Neural cell (in vitro differentiated cells): ENCODE results near the gene STKLD1. TPM values are rescaled to one million over a fixed set of nuclear protein-coding genes. Genes with fewer than 3 reads are reported as not detected.
A peak's percentile ranks its signal among the peaks of the same experiment; 100 is the strongest.

Source experiments
- H2AFZ ChIP-seq: fragments of 200-600, 300-800 bp; sonication (generic), shearing (Covaris generic); 2 replicates; pipeline ENCODE4 v1.6.0; 2014; ENCODE audit warnings: low read depth, mild to moderate bottlenecking, antibody characterized with exemption, low read length, moderate library complexity
- H3F3A ChIP-seq: fragments of 200-600 bp; shearing (Covaris generic); 2 replicates; pipeline ENCODE4 v1.6.1; 2016; ENCODE audit warnings: mild to moderate bottlenecking, moderate library complexity, mixed read lengths, antibody characterized with exemption, low read length; ENCODE audit not compliant: insufficient read depth, poor library complexity, severe bottlenecking
- H3K27ac ChIP-seq: fragments of 200-600, 300-800 bp; sonication (generic), shearing (Covaris generic); 2 replicates; pipeline ENCODE4 v1.5.1; 2014; ENCODE audit warnings: mild to moderate bottlenecking, low read length, moderate library complexity
- H3K27me3 ChIP-seq: fragments of 300-800, 200-600 bp; sonication (generic), shearing (Covaris generic); 2 replicates; pipeline ENCODE4 v1.6.0; 2014; ENCODE audit warnings: mild to moderate bottlenecking, low read depth, low read length, moderate library complexity; ENCODE audit not compliant: insufficient read depth
- H3K36me3 ChIP-seq: fragments of 300-800, 200-600 bp; sonication (generic), shearing (Covaris generic); 2 replicates; pipeline ENCODE4 v1.5.1; 2014; ENCODE audit warnings: mild to moderate bottlenecking, antibody characterized with exemption, low read length, moderate library complexity; ENCODE audit not compliant: insufficient read depth
- H3K4me2 ChIP-seq: fragments of 300-800, 200-600 bp; sonication (generic), shearing (Covaris generic); 2 replicates; pipeline ENCODE4 v1.6.0; 2014; ENCODE audit warnings: mild to moderate bottlenecking, low read length
- H3K4me3 ChIP-seq: fragments of 300-800, 200-600 bp; sonication (generic), shearing (Covaris generic); 2 replicates; pipeline ENCODE4 v1.5.1; 2014; ENCODE audit warnings: mild to moderate bottlenecking, low read length, moderate library complexity
- H3K79me2 ChIP-seq: fragments of 200-600 bp; shearing (Covaris generic); replicated peaks from 2 replicates; pipeline ENCODE4 v1.6.0; 2014; ENCODE audit warnings: mild to moderate bottlenecking, low read length, moderate library complexity; ENCODE audit not compliant: insufficient read depth
- H3K9ac ChIP-seq: fragments of 300-800, 200-600 bp; sonication (generic), shearing (Covaris generic); 2 replicates; pipeline ENCODE4 v1.6.1; 2016; ENCODE audit warnings: mild to moderate bottlenecking, low read length, mixed read lengths
- H3K9me2 ChIP-seq: fragments of 200-600 bp; shearing (Covaris generic); 2 replicates; pipeline ENCODE4 v1.6.1; 2016; ENCODE audit warnings: mild to moderate bottlenecking, low read length, mixed read lengths; ENCODE audit not compliant: insufficient read depth
- H3K9me3 ChIP-seq: fragments of 200-600, 300-800 bp; sonication (generic), shearing (Covaris generic); 2 replicates; pipeline ENCODE4 v1.6.1; 2016; ENCODE audit warnings: mild to moderate bottlenecking, mixed run types, low read length, moderate library complexity, mixed read lengths
- H4K20me1 ChIP-seq: fragments of 200-600 bp; shearing (Covaris generic); 2 replicates; pipeline ENCODE4 v1.6.1; 2016; ENCODE audit warnings: mild to moderate bottlenecking, mixed run types; ENCODE audit not compliant: insufficient read depth
- EP300 ChIP-seq: fragments of 450-650 bp; conservative IDR thresholded peaks from 2 replicates; pipeline ENCODE4 v1.6.1; 2014; ENCODE audit warnings: antibody characterized with exemption, mild to moderate bottlenecking, moderate library complexity; ENCODE audit not compliant: poor library complexity, severe bottlenecking
- EZH2 ChIP-seq: fragments of 200-600, 300-800 bp; shearing (Covaris generic), sonication (generic); IDR thresholded peaks from 2 replicates; pipeline ENCODE4 v1.6.1; 2014; ENCODE audit warnings: antibody characterized with exemption, low read length, borderline replicate concordance, mild to moderate bottlenecking; ENCODE audit not compliant: insufficient read depth, poor library complexity, severe bottlenecking
- MXI1 ChIP-seq: fragments of 450-650 bp; conservative IDR thresholded peaks from 2 replicates; pipeline ENCODE4 v1.6.1; 2014; ENCODE audit warnings: antibody characterized with exemption, mild to moderate bottlenecking; ENCODE audit not compliant: poor library complexity, severe bottlenecking
- POLR2AphosphoS5 ChIP-seq: IDR thresholded peaks from 2 replicates; pipeline ENCODE4 v1.6.1; 2012
- RAD21 ChIP-seq: fragments of 450-650 bp; conservative IDR thresholded peaks from 2 replicates; pipeline ENCODE4 v1.6.1; 2014; ENCODE audit warnings: antibody characterized with exemption, mild to moderate bottlenecking, moderate library complexity
- SMC3 ChIP-seq: fragments of 450-650 bp; conservative IDR thresholded peaks from 2 replicates; pipeline ENCODE4 v1.6.1; 2014; ENCODE audit warnings: antibody characterized with exemption, mild to moderate bottlenecking, moderate library complexity; ENCODE audit not compliant: poor library complexity
- TAF1 ChIP-seq: IDR thresholded peaks from 2 replicates; pipeline ENCODE4 v1.6.1; 2012; ENCODE audit warnings: low read depth
- polyA plus RNA-seq: library from polyadenylated mRNA; depleted of rRNA; stranded (reverse); fragments of >200 nt; gene quantifications from 2 replicates; pipeline ENCODE4 v1.2.3, GENCODE V29; 2014
- TF ChIP-seq, protein P1 (sequence below): fragments of 450-650 bp; IDR thresholded peaks from 2 replicates; pipeline ENCODE4 v1.5.1; 2014; ENCODE audit warnings: antibody characterized with exemption, mild to moderate bottlenecking, moderate library complexity; ENCODE audit not compliant: poor library complexity, severe bottlenecking
- TF ChIP-seq, protein P2 (sequence below): IDR thresholded peaks from 2 replicates; pipeline ENCODE4 v1.6.1; 2012; ENCODE audit warnings: borderline replicate concordance

STKLD1 gene
- polyA plus RNA-seq, 1 donor from 2014 or later: 1.1 TPM

DNA sequence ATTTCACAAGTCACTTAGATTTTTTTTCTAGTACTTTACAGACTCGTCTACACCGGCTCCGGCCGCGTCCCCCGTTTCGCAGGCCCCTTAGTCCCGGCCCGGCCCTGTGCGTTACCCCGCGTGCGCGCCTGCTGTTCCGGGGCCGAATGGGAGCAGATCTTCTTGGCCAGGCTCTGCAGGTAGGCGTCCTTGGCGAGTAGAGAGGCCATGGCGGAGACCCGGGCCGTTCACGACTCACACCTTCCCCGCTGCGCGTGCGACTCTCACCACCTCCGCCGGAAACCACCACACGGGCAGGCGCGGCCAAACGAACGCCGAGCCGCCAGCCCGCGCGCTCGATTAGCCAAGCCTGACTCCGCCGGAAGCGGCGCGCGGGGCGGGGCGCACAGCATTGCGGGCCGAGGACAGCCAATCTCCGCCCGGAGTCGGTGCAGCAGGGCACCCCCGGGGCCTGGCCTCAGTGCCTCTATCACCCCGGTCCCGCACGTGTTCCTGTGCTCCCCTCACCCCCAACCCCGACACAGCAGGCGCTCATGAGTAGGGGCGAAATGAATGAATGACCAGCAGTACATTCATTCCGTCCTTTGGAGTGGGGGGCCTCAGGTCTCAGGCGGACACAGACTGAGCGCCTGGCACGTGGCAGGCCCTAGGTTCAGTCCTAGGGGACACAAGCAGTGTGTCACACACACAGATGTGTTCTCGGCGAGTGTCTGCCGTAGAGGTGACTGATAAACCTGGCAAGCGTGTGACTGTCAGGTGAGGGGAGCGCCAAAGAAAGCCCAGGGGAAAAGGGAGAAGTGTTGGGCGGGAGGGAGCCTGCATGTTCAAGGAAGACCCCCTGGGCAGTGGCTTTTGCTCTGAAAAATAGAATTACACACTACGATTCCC lies 40.0 kb upstream of the STKLD1 start, which contains the start of gene SURF6:
Gene SURF6 (minus strand): TSS at position 265 of the 888 bp plus-strand sequence. CDS start 56 bp downstream, at position 209.
- Histone ChIP-seq H3K4me3 (peak within 1 kb of the TSS; percentile 90), H4K20me1 (no peaks in the 10 kb centered on the region), H3K79me2 (peaks cover 14% of the 10 kb centered on the region), H3K36me3 (no peaks in the 10 kb centered on the region), H3K9ac (peak within 1 kb of the TSS; percentile 71), H3K9me2 (no peaks in the 10 kb centered on the region), H3K9me3 (no peaks in the 10 kb centered on the region), H3K4me2 (peak within 1 kb of the TSS; percentile 85), H3F3A (no peaks in the 10 kb centered on the region), H3K27ac (peak within 1 kb of the TSS; percentile 72), H2AFZ (peak within 1 kb of the TSS; percentile 66), H3K27me3 (no peaks in the 10 kb centered on the region)
- TF ChIP-seq, protein P1, sequence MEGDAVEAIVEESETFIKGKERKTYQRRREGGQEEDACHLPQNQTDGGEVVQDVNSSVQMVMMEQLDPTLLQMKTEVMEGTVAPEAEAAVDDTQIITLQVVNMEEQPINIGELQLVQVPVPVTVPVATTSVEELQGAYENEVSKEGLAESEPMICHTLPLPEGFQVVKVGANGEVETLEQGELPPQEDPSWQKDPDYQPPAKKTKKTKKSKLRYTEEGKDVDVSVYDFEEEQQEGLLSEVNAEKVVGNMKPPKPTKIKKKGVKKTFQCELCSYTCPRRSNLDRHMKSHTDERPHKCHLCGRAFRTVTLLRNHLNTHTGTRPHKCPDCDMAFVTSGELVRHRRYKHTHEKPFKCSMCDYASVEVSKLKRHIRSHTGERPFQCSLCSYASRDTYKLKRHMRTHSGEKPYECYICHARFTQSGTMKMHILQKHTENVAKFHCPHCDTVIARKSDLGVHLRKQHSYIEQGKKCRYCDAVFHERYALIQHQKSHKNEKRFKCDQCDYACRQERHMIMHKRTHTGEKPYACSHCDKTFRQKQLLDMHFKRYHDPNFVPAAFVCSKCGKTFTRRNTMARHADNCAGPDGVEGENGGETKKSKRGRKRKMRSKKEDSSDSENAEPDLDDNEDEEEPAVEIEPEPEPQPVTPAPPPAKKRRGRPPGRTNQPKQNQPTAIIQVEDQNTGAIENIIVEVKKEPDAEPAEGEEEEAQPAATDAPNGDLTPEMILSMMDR: no peak
- TF ChIP-seq EP300 (peak; percentile 63), EZH2 (no peak), MXI1 (peak; percentile 98), RAD21 (peak; percentile 39), POLR2AphosphoS5 (peak; percentile 90), SMC3 (peak; percentile 35), TAF1 (peak; percentile 6)
- TF ChIP-seq, protein P2, sequence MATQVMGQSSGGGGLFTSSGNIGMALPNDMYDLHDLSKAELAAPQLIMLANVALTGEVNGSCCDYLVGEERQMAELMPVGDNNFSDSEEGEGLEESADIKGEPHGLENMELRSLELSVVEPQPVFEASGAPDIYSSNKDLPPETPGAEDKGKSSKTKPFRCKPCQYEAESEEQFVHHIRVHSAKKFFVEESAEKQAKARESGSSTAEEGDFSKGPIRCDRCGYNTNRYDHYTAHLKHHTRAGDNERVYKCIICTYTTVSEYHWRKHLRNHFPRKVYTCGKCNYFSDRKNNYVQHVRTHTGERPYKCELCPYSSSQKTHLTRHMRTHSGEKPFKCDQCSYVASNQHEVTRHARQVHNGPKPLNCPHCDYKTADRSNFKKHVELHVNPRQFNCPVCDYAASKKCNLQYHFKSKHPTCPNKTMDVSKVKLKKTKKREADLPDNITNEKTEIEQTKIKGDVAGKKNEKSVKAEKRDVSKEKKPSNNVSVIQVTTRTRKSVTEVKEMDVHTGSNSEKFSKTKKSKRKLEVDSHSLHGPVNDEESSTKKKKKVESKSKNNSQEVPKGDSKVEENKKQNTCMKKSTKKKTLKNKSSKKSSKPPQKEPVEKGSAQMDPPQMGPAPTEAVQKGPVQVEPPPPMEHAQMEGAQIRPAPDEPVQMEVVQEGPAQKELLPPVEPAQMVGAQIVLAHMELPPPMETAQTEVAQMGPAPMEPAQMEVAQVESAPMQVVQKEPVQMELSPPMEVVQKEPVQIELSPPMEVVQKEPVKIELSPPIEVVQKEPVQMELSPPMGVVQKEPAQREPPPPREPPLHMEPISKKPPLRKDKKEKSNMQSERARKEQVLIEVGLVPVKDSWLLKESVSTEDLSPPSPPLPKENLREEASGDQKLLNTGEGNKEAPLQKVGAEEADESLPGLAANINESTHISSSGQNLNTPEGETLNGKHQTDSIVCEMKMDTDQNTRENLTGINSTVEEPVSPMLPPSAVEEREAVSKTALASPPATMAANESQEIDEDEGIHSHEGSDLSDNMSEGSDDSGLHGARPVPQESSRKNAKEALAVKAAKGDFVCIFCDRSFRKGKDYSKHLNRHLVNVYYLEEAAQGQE: no peak

DNA sequence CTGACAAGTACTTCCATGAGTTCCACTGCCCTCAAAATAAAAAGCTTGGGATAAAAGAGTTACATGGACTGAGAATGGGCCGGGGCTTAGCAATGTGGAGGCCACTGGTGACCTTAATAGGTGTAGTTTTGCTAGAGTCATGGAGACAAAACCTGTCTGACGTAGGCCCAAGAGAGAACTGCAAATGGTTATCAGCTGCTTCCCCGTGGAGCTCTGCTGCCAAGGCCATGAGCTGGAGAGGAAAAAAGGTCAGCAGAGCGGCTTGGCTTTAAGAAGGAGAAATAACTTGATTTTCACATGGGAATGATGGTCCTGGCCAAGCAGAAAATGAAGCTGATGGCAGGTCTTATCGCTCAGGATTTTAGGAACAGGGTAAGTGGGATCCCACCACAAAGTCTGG lies 36.5 kb upstream of the STKLD1 start:
- Histone ChIP-seq H3K9me2 (no peaks in the 10 kb centered on the region), H3K4me3 (no peak overlapping the region), H3K36me3 (no peaks in the 10 kb centered on the region), H3K27me3 (no peaks in the 10 kb centered on the region), H3K27ac (no peak overlapping the region), H4K20me1 (no peaks in the 10 kb centered on the region), H3F3A (no peaks in the 10 kb centered on the region), H3K9me3 (no peaks in the 10 kb centered on the region), H2AFZ (no peak overlapping the region), H3K4me2 (no peak overlapping the region), H3K79me2 (peaks cover 10% of the 10 kb centered on the region), H3K9ac (no peak overlapping the region)
- TF ChIP-seq, protein P1: no peak
- TF ChIP-seq TAF1 (no peak), EZH2 (no peak), RAD21 (no peak), SMC3 (no peak), POLR2AphosphoS5 (no peak), MXI1 (no peak), EP300 (no peak)
- TF ChIP-seq, protein P2: no peak
